ENCODE measurements around the gene CPSF3.

The CPSF3 gene

DNA sequence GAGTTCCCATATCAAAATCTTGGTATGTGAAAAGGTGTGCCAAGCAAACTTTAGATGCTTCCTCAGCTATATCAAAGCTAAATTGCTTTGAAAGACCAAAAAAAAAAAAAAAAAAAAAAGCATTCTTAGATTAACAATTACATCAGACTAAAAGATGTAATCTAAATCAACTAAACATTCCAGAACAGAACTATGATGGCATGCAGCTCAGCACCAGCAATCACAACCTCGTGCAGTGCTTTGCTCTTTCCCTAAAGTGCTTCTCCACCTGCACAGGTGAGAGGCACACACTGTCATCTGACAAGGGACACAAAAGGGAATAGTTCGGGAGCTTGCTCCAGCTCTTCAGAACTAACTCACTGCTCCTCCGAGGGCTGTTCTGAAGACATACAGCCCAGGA is 94.7 kb downstream of the CPSF3 start:
- DNase-seq (ENCODE audit: low read depth) = no peak

DNA sequence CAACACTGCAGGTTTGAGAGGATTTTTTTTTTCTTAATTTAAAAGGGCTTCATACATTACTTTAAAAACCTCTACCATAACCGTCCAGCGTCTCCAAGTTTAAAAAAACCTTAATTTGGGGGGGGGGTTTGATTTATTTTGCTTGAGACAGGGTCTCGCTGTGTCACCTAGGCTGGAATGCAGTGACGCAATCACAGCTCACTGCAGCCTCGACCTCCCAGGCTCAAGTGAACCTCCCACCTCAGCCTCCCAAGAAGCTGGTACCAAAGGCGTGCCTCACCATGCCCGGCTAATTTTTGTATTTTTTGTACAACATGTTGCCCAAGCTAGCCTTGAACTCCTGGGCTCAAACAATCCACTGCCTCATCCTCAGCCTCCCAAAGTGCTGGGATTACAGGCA is 95.3 kb downstream of the CPSF3 start:
- no peak for DNase-seq (ENCODE audit: low read depth)

GRCh38 chr2:9519250-9519649 is 95.8 kb downstream of the CPSF3 start:
- no peak for DNase-seq (ENCODE audit: low read depth)
